CD4-positive, alpha-beta T cell (primary cell): ENCODE results near the gene GPR31. TPM values are rescaled to one million over a fixed set of nuclear protein-coding genes. Genes with fewer than 3 reads are reported as not detected.

Experiments used
- ATAC-seq: fragments of 200-7000 bp; cut with Tn5 transposase; one replicate; pipeline ENCODE4 v1.10.0; 2022; ENCODE audit warnings: mild to moderate bottlenecking; ENCODE audit not compliant: poor library complexity
- CTCF ChIA-PET: fragments of 350-600 bp; sonication (Branson Sonifier 250); formaldehyde crosslinking; loops from one replicate; lab custom pipeline; 2021; ENCODE audit warnings: antibody characterized with exemption, inconsistent platforms; lab: Charles Lee
- POLR2A ChIA-PET: fragments of 350-600 bp; sonication (Branson Sonifier 250); formaldehyde crosslinking; loops from one replicate; lab custom pipeline; 2021; ENCODE audit warnings: antibody characterized with exemption, inconsistent platforms; lab: Charles Lee
- DNase-seq, 14 experiments: peaks; one replicate each; pipeline ENCODE4 v3.0.0-alpha.2; 2013 to 2020; ENCODE audit warnings: mixed read lengths in 2 of 14
- H3K27ac ChIP-seq, 2 donors: one replicate each; pipeline versions ENCODE4 v1.5.1 to v1.7.0; 2013; ENCODE audit warnings: low read length in 2 of 2, low read depth in 1 of 2, mild to moderate bottlenecking in 1 of 2
- H3K27me3 ChIP-seq, 2 experiments: 1 replicate in 1 of 2; 2 replicates in 1 of 2; pipeline versions ENCODE4 v1.6.1 to v1.7.0; 2013; ENCODE audit warnings: low read length in 2 of 2, control low read depth in 1 of 2, mild to moderate bottlenecking in 1 of 2, moderate library complexity in 1 of 2; ENCODE audit not compliant: insufficient read depth in 2 of 2, control insufficient read depth in 1 of 2
- H3K36me3 ChIP-seq: one replicate; pipeline ENCODE4 v1.6.1; 2013; ENCODE audit warnings: low read length, control low read depth; ENCODE audit not compliant: insufficient read depth
- H3K4me1 ChIP-seq: one replicate; pipeline ENCODE4 v1.6.1; 2013; ENCODE audit warnings: low read length, control low read depth; ENCODE audit not compliant: insufficient read depth
- H3K4me3 ChIP-seq: one replicate; pipeline ENCODE4 v1.5.1; 2013; ENCODE audit warnings: mild to moderate bottlenecking, low read length, moderate library complexity
- H3K9me3 ChIP-seq, 2 experiments: 1 replicate in 1 of 2; 2 replicates in 1 of 2; pipeline versions ENCODE4 v1.6.1 to v1.7.0; 2013; ENCODE audit warnings: low read length in 2 of 2, mild to moderate bottlenecking in 2 of 2, control low read depth in 1 of 2, moderate library complexity in 1 of 2; ENCODE audit not compliant: control insufficient read depth in 1 of 2, insufficient read depth in 1 of 2
- H3K27ac Mint-ChIP-seq: one replicate; pipeline ENCODE4 v1.8.0; 2020; ENCODE audit warnings: mixed read lengths
- H3K27me3 Mint-ChIP-seq: one replicate; pipeline ENCODE4 v1.8.0; 2021; ENCODE audit warnings: mixed read lengths
- H3K36me3 Mint-ChIP-seq: one replicate; pipeline ENCODE4 v1.8.0; 2021; ENCODE audit warnings: low read depth, mixed read lengths
- H3K4me1 Mint-ChIP-seq: one replicate; pipeline ENCODE4 v1.8.0; 2021; ENCODE audit warnings: low read depth, mixed read lengths
- H3K4me3 Mint-ChIP-seq: one replicate; pipeline ENCODE4 v1.8.0; 2020; ENCODE audit warnings: mild to moderate bottlenecking, mixed read lengths
- H3K9me3 Mint-ChIP-seq: one replicate; pipeline ENCODE4 v1.8.0; 2020; ENCODE audit warnings: mixed read lengths
- CTCF ChIP-seq: fragments of 200-600 bp; IDR thresholded peaks from one replicate; pipeline ENCODE4 v1.8.0; 2022; ENCODE audit warnings: antibody characterized with exemption, mild to moderate bottlenecking
- intact Hi-C, 2 experiments: fragments of 100-400 bp; cut with DNase I in 1 of 2; cut with micrococcal nuclease in 1 of 2; formaldehyde crosslinking; loops; one replicate each; pipeline versions ENCODE4 v1.15.1 to v1.9.0; 2023 to 2025; cut with DNase I, micrococcal nuclease
- total RNA-seq, 174 experiments: library from RNA in 2 of 174; stranded (reverse) in 2 of 174; gene quantifications; one replicate each; pipeline ENCODE4 v1.2.3 and lab custom pipeline; 2021 to 2026

GPR31 gene
- total RNA-seq, 2 experiments from 2014 or later, result not detected

DNA sequence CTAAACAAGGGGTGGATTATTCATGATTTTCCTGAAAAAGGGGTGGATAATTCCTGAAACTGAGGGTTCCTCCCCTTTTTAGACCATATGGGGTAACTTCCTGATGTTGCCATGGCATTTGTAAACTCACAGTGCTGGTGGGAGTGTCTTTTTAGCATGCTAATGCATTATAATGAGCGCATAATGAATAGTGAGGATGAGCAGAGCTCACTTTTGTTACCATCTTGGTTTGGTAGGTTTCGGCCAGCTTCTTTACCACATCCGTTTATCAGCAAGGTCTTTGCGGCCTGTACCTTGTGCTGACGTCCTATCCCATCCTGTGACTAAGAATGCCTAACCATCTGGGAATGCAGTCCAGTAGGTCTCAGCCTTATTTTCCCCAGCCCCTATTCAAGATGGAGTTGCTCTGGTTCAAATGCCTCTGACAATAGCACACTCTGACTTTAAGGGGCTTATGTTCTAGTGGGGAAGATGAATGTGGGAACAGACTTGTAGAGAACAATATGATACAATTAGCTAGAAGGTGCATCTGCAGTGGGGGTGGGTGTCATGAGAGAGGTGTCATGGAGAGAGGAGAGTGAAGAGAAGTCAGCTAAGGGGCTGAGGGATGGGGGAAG, 4.2 kb upstream of the GPR31 start:
- Histone ChIP-seq H3K27ac (no peak overlapping the region), H3K27me3 (no peaks in the 10 kb centered on the region), H3K4me3 (no peak overlapping the region), H3K36me3 (no peaks in the 10 kb centered on the region), H3K4me1 (no peaks in the 10 kb centered on the region), H3K9me3 (no peaks in the 10 kb centered on the region)
- Mint-ChIP-seq H3K36me3 (no peaks in the 10 kb centered on the region), H3K4me3 (no peak overlapping the region), H3K9me3 (no peaks in the 10 kb centered on the region), H3K27ac (no peak overlapping the region), H3K27me3 (no peaks in the 10 kb centered on the region), H3K4me1 (no peaks in the 10 kb centered on the region)
- no peak for TF ChIP-seq CTCF
- intact Hi-C loops, result no loop called here
- no peak for DNase-seq
- ChIA-PET CTCF (no interaction called here), POLR2A (no interaction called here)
- ATAC-seq, result no peak

DNA sequence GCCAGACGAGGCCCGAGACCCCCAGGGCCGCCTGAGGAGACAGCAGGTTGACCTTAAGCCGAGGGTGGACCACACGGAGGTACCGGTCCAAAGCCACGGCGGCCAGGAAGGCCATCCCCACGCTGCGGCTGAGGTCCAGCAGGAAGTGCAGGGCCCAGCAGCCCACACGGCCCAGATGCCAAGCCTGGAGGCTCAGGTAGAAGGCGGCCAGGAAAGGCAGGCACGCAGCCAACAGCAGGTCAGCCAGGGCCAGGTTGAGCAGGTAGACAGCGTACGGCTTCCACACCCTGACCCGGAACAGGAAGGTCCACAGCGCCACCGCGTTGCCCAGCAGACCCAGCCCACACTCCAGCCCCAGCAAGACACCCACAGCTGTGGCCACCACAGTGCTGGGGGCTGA, 366 bp downstream of the GPR31 start:
- intact Hi-C loops, result no loop called here
- DNase-seq (no peak), ATAC-seq (no peak)
- Mint-ChIP-seq H3K4me3 (no peak overlapping the region), H3K4me1 (peaks cover 6% of the 10 kb centered on the region), H3K27ac (no peak overlapping the region), H3K27me3 (peaks cover 4% of the 10 kb centered on the region), H3K9me3 (no peaks in the 10 kb centered on the region), H3K36me3 (no peaks in the 10 kb centered on the region)
- POLR2A ChIA-PET, result no interaction called here
- Histone ChIP-seq H3K4me3 (no peak overlapping the region), H3K27ac (no peak overlapping the region), H3K36me3 (no peaks in the 10 kb centered on the region), H3K27me3 (no peaks in the 10 kb centered on the region), H3K4me1 (peaks cover 6% of the 10 kb centered on the region), H3K9me3 (no peaks in the 10 kb centered on the region)
- TF ChIP-seq CTCF, result no peak
- CTCF ChIA-PET, result no interaction called here

GRCh38 chr6:167154895-167155294, 2.9 kb downstream of the GPR31 start:
- CTCF ChIA-PET, result no interaction called here
- Mint-ChIP-seq H3K36me3 (no peaks in the 10 kb centered on the region), H3K4me3 (no peak overlapping the region), H3K4me1 (peaks cover 6% of the 10 kb centered on the region), H3K27me3 (peaks cover 4% of the 10 kb centered on the region), H3K9me3 (no peaks in the 10 kb centered on the region), H3K27ac (no peak overlapping the region)
- peaks cover 10% of the 10 kb centered on the region for H3K4me1 ChIP-seq
- no peaks in the 10 kb centered on the region for H3K27me3 ChIP-seq
- no peak overlapping the region for H3K4me3 ChIP-seq
- TF ChIP-seq CTCF, result no peak
- DNase-seq (no peak), ATAC-seq (no peak)
- H3K9me3 ChIP-seq, result no peaks in the 10 kb centered on the region
- POLR2A ChIA-PET, result no interaction called here
- H3K27ac ChIP-seq, result no peak overlapping the region
- intact Hi-C loops, result no loop called here
- no peaks in the 10 kb centered on the region for H3K36me3 ChIP-seq
